Measurements from ENCODE around the gene TPST2.

The TPST2 gene

DNA sequence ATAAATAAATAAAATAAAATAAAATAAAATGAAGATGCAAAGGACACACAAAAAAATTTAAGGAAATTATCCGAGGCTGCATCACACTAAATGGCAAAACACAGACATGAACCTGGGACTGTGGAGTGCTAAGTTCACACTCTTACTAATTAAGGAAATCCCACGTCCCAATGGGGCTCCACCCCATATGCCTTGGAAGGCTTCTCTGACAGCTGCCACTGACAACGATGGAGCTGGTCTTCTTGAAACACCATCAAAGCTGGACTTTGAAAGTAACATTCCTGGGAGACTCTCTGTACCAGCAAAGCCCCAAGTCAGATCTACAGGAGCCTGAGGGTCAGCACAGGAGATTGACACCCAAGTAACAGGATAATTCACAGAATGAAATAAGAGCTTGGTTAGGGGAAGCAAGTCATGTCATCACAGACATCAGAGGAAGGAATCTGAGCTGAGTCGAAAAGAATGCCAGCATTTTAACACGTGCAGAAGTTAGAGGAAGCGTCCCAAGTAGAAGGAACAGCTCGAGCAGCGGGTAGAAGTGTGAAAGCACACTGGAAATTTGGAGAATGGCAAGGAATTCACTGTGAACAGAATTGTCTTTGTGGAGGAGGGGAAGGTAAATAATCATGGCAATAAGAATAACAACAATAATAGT, 13.8 kb downstream of the TPST2 start:
- CTCF ChIA-PET: interaction anchor here (1.2 to 1.6 kb wide), 3 partner anchors 11 to 20 kb away, joined by 3 read pairs; no protein-coding TSS in a partner anchor
- POLR2A ChIA-PET: no interaction called here
- no peak for DNase-seq (ENCODE audit: extremely low spot score)
- TF ChIP-seq CTCF (IDR thresholded peaks at IDR 0.05; ENCODE audit: control extremely low read depth, extremely low read depth, low read depth, missing control alignments): no peak

GRCh38 chr22:26574001-26574723, 15.8 kb downstream of the TPST2 start:
- no peak for TF ChIP-seq CTCF (IDR thresholded peaks at IDR 0.05; ENCODE audit: control extremely low read depth, extremely low read depth, low read depth, missing control alignments)
- no peak for DNase-seq (ENCODE audit: extremely low spot score)
- ChIA-PET CTCF (interaction anchor here (2.0 kb wide), 1 partner anchor 10 kb away, joined by 6 read pairs; no protein-coding TSS in a partner anchor), POLR2A (no interaction called here)

- CTCF ChIA-PET: interaction anchor here (1.3 to 2.0 kb wide), 2 partner anchors 9 to 10 kb away, joined by 4 to 6 read pairs; no protein-coding TSS in a partner anchor
- POLR2A ChIA-PET: no interaction called here
- TF ChIP-seq CTCF (IDR thresholded peaks at IDR 0.05; ENCODE audit: control extremely low read depth, extremely low read depth, low read depth, missing control alignments): no peak
- DNase-seq (ENCODE audit: extremely low spot score): no peak
Observed at GRCh38 chr22:26573026-26573662, 16.8 kb downstream of the TPST2 start.

- ChIA-PET POLR2A (no interaction called here), CTCF (no interaction called here)
- DNase-seq (ENCODE audit: extremely low spot score): no peak
- TF ChIP-seq CTCF (IDR thresholded peaks at IDR 0.05; ENCODE audit: control extremely low read depth, extremely low read depth, low read depth, missing control alignments): no peak
Observed at GRCh38 chr22:26570864-26571525, 18.9 kb downstream of the TPST2 start.

- ChIA-PET CTCF (no interaction called here), POLR2A (no interaction called here)
- TF ChIP-seq CTCF (IDR thresholded peaks at IDR 0.05; ENCODE audit: control extremely low read depth, extremely low read depth, low read depth, missing control alignments): no peak
- no peak for DNase-seq (ENCODE audit: extremely low spot score)
Observed at GRCh38 chr22:26570115-26570514, 19.8 kb downstream of the TPST2 start.

DNA sequence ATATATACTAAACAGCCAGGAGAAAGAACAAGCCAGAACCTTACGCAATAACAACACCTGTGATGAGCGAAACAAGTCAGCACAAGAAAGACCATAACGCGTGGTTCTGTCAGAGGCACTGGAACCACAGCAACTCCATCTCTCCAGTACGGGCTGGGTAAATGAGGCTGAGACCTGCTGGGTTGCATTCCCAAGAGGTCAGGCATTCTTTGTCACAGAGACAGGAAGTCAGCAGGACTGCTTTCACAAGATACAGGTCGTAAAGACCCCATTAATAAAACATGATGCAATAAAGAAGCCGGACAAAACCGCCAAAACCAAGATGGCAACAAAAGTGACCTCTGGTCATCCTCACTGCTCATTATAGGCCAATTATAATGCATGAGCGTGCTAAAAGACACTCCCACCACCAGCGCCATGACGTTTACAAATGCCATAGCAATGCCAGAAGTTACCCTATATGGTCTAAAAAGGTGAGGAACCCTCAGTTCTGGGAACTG, 21.7 kb downstream of the TPST2 start:
- no peak for DNase-seq (ENCODE audit: extremely low spot score)

More for the DNA sequence above, 21.7 kb downstream of the TPST2 start:
- TF ChIP-seq CTCF (IDR thresholded peaks at IDR 0.05; ENCODE audit: control extremely low read depth, extremely low read depth, low read depth, missing control alignments): no peak
- ChIA-PET POLR2A (no interaction called here), CTCF (no interaction called here)

Measured in GM10248 (cell line).